Measurements from ENCODE around the gene PLEKHA4.
A peak's percentile ranks its signal among the peaks of the same experiment; 100 is the strongest.

PLEKHA4 gene

GRCh38 chr19:48830088-48830487, 38.3 kb downstream of the PLEKHA4 start:
- DNase-seq (ENCODE audit: low spot score): no peak

GRCh38 chr19:48826606-48827020, 41.8 kb downstream of the PLEKHA4 start:
- no peak for DNase-seq (ENCODE audit: low spot score)

GRCh38 chr19:48822514-48822913, 45.9 kb downstream of the PLEKHA4 start:
- no peak for DNase-seq (ENCODE audit: low spot score)

GRCh38 chr19:48821633-48822032, 46.8 kb downstream of the PLEKHA4 start:
- DNase-seq (ENCODE audit: low spot score): no peak

- no peak for DNase-seq (ENCODE audit: low spot score)
These were observed 49.0 kb downstream of the PLEKHA4 start for GRCh38 chr19:48819366-48819816.

- no peak for DNase-seq (ENCODE audit: low spot score)
These were observed 50.1 kb downstream of the PLEKHA4 start for GRCh38 chr19:48818234-48818820.

GRCh38 chr19:48817585-48818124, 50.8 kb downstream of the PLEKHA4 start:
- no peak for DNase-seq (ENCODE audit: low spot score)

- DNase-seq (ENCODE audit: low spot score): no peak
These were observed 52.4 kb downstream of the PLEKHA4 start for GRCh38 chr19:48815870-48816501.

- no peak for DNase-seq (ENCODE audit: low spot score)
These were observed 53.5 kb downstream of the PLEKHA4 start for GRCh38 chr19:48814895-48815294.

- no peak for DNase-seq (ENCODE audit: low spot score)
These were observed 55.1 kb downstream of the PLEKHA4 start for GRCh38 chr19:48813123-48813913.

- peak; percentile 89 for DNase-seq (ENCODE audit: low spot score)
These were observed 56.1 kb downstream of the PLEKHA4 start for GRCh38 chr19:48812094-48812929.

- no peak for DNase-seq (ENCODE audit: low spot score)
These were observed 58.3 kb downstream of the PLEKHA4 start for GRCh38 chr19:48810151-48810550.

GRCh38 chr19:48807590-48808308, 60.7 kb downstream of the PLEKHA4 start:
- DNase-seq (ENCODE audit: low spot score): no peak

- peak; percentile 70 for DNase-seq (ENCODE audit: low spot score)
These were observed 61.4 kb downstream of the PLEKHA4 start for GRCh38 chr19:48806818-48807589.

- no peak for DNase-seq (ENCODE audit: low spot score)
These were observed 61.9 kb downstream of the PLEKHA4 start for GRCh38 chr19:48806518-48806817.

GRCh38 chr19:48805452-48805851, 63.0 kb downstream of the PLEKHA4 start:
- no peak for DNase-seq (ENCODE audit: low spot score)

- no peak for DNase-seq (ENCODE audit: low spot score)
These were observed 63.9 kb downstream of the PLEKHA4 start for GRCh38 chr19:48804496-48804895.

- no peak for DNase-seq (ENCODE audit: low spot score)
These were observed 65.8 kb downstream of the PLEKHA4 start for GRCh38 chr19:48802623-48803022.

GRCh38 chr19:48799358-48800300, 68.8 kb downstream of the PLEKHA4 start:
- DNase-seq (ENCODE audit: low spot score): no peak

GRCh38 chr19:48798937-48799336, 69.5 kb downstream of the PLEKHA4 start:
- DNase-seq (ENCODE audit: low spot score): no peak

Data from hepatic stellate cell (primary cell).